Central memory CD8-positive, alpha-beta T cell (primary cell): ENCODE measurements around the gene SVIL.

ENCODE experiments used
- ATAC-seq: fragments of 150-1000 bp; cut with Tn5 transposase; replicated peaks from 2 replicates; pipeline ENCODE4 v1.10.0; 2022; ENCODE audit warnings: mild to moderate bottlenecking, moderate FRiP score, moderate number of reproducible peaks; ENCODE audit not compliant: poor library complexity, severe bottlenecking; ENCODE audit errors: extremely low read depth
- DNase-seq, 2 donors: peaks; one replicate each; pipeline ENCODE4 v3.0.0; 2021; ENCODE audit warnings: low spot score in 2 of 2
- H3K27ac Mint-ChIP-seq: one replicate; pipeline ENCODE4 v1.8.0; 2022; ENCODE audit warnings: low read depth, mild to moderate bottlenecking, moderate library complexity, mixed read lengths
- H3K27me3 Mint-ChIP-seq: one replicate; pipeline ENCODE4 v1.8.0; 2022; ENCODE audit warnings: mixed read lengths
- H3K36me3 Mint-ChIP-seq: one replicate; pipeline ENCODE4 v1.8.0; 2022; ENCODE audit warnings: mild to moderate bottlenecking, moderate library complexity, mixed read lengths; ENCODE audit not compliant: insufficient read depth
- H3K4me1 Mint-ChIP-seq: one replicate; pipeline ENCODE4 v1.8.0; 2022; ENCODE audit warnings: mixed read lengths
- H3K4me3 Mint-ChIP-seq: one replicate; pipeline ENCODE4 v1.8.0; 2022; ENCODE audit warnings: mild to moderate bottlenecking, moderate library complexity, mixed read lengths
- H3K9me3 Mint-ChIP-seq: one replicate; pipeline ENCODE4 v1.8.0; 2022; ENCODE audit warnings: mixed read lengths

Gene SVIL

DNA sequence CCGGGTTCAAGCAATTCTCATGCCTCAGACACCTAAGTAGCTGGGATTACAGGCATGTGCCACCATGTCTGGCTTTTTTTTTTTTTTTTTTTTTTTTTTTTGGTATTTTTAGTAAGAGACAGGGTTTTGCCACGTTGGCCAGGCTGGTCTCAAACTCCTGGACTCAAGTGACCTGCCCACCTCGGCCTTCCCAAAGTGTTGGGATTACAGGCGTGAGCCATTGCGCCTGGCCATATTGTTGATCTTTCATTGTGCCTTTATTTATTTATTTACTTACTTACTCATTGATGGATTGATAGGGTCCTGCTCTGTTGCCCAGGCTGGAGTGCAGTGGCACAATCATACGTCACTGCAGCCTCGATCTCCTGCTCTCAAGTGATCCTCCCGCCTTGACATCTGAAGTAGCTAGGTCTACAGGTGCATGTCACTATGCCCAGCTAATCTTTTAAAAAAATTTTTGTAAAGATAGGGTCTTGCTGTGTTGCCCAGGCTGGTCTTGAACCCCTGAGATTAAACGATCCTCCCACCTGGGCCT is 30.4 kb downstream of the SVIL start:
- Mint-ChIP-seq H3K4me3 (no peak overlapping the region), H3K27me3 (no peaks in the 10 kb centered on the region), H3K9me3 (no peaks in the 10 kb centered on the region), H3K4me1 (peaks cover 4% of the 10 kb centered on the region), H3K36me3 (no peaks in the 10 kb centered on the region), H3K27ac (peak overlapping the region; percentile 55)
- ATAC-seq (no peak), DNase-seq (no peak)

GRCh38 chr10:29603223-29603896 is 31.4 kb downstream of the SVIL start:
- H3K27ac Mint-ChIP-seq: no peak overlapping the region
- H3K4me1 Mint-ChIP-seq: peaks cover 4% of the 10 kb centered on the region
- H3K4me3 Mint-ChIP-seq: no peak overlapping the region
- ATAC-seq (no peak), DNase-seq (no peak)
- no peaks in the 10 kb centered on the region for H3K27me3 Mint-ChIP-seq
- H3K9me3 Mint-ChIP-seq: no peaks in the 10 kb centered on the region
- no peaks in the 10 kb centered on the region for H3K36me3 Mint-ChIP-seq

DNA sequence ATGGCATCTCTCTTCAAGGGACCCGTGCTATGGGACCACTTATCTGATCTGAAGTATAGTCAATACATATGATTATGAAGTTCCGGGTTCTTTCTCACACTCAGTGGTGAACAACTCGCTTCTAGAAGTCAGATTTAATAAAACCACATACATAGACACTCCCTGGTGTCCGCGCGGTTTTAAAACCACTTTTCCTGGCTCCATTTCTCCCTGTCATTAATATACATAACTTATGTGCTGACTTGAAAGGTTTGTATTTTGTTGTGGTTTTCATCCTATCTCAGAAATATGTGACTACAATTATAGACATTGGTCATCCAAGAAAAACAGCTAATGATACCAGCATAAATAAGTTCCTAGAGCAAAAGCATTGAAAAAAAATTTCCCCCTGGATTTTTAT is 34.0 kb downstream of the SVIL start:
- Mint-ChIP-seq H3K4me1 (peaks cover 18% of the 10 kb centered on the region), H3K36me3 (no peaks in the 10 kb centered on the region), H3K9me3 (no peaks in the 10 kb centered on the region), H3K4me3 (no peak overlapping the region), H3K27me3 (no peaks in the 10 kb centered on the region), H3K27ac (no peak overlapping the region)
- no peak for DNase-seq
- no peak for ATAC-seq

GRCh38 chr10:29600067-29600466 is 34.7 kb downstream of the SVIL start:
- no peaks in the 10 kb centered on the region for H3K27me3 Mint-ChIP-seq
- no peaks in the 10 kb centered on the region for H3K9me3 Mint-ChIP-seq
- no peaks in the 10 kb centered on the region for H3K36me3 Mint-ChIP-seq
- ATAC-seq: no peak
- H3K27ac Mint-ChIP-seq: no peak overlapping the region
- peaks cover 16% of the 10 kb centered on the region for H3K4me1 Mint-ChIP-seq
- no peak overlapping the region for H3K4me3 Mint-ChIP-seq
- DNase-seq: no peak

GRCh38 chr10:29598851-29599311 is 35.9 kb downstream of the SVIL start:
- Mint-ChIP-seq H3K4me3 (no peak overlapping the region), H3K27me3 (no peaks in the 10 kb centered on the region), H3K27ac (no peak overlapping the region), H3K9me3 (no peaks in the 10 kb centered on the region), H3K36me3 (no peaks in the 10 kb centered on the region), H3K4me1 (peaks cover 15% of the 10 kb centered on the region)
- ATAC-seq (no peak), DNase-seq (no peak)

DNA sequence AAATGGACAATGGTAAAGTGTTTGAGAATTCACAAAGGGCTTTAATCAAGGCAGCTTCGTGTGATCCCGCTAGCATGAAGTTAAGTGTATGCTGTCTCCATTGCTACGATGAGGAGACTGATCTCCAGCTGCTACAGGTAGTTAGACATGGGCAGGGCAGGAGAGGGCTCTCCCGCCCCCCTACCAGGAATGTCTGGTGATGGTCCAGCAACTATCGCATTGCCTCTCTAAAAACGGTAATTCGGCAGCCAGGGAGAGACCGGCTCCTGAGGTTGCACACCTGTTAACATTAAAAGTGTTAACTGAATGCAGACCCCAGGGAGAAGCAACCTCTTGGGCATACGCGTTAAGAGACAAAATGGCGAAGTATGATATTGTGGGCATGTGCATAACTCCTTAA is 37.9 kb downstream of the SVIL start:
- H3K9me3 Mint-ChIP-seq: no peaks in the 10 kb centered on the region
- ATAC-seq (no peak), DNase-seq (no peak)
- no peaks in the 10 kb centered on the region for H3K27me3 Mint-ChIP-seq
- H3K4me3 Mint-ChIP-seq: no peak overlapping the region
- peaks cover 15% of the 10 kb centered on the region for H3K4me1 Mint-ChIP-seq
- no peaks in the 10 kb centered on the region for H3K36me3 Mint-ChIP-seq
- H3K27ac Mint-ChIP-seq: no peak overlapping the region

- H3K27ac Mint-ChIP-seq: peak overlapping the region; percentile 64
- ATAC-seq (no peak), DNase-seq (no peak)
- H3K9me3 Mint-ChIP-seq: no peaks in the 10 kb centered on the region
- peaks cover 15% of the 10 kb centered on the region for H3K4me1 Mint-ChIP-seq
- H3K27me3 Mint-ChIP-seq: no peaks in the 10 kb centered on the region
- H3K36me3 Mint-ChIP-seq: no peaks in the 10 kb centered on the region
- no peak overlapping the region for H3K4me3 Mint-ChIP-seq
Measured at GRCh38 chr10:29596356-29596755, 38.4 kb downstream of the SVIL start.

DNA sequence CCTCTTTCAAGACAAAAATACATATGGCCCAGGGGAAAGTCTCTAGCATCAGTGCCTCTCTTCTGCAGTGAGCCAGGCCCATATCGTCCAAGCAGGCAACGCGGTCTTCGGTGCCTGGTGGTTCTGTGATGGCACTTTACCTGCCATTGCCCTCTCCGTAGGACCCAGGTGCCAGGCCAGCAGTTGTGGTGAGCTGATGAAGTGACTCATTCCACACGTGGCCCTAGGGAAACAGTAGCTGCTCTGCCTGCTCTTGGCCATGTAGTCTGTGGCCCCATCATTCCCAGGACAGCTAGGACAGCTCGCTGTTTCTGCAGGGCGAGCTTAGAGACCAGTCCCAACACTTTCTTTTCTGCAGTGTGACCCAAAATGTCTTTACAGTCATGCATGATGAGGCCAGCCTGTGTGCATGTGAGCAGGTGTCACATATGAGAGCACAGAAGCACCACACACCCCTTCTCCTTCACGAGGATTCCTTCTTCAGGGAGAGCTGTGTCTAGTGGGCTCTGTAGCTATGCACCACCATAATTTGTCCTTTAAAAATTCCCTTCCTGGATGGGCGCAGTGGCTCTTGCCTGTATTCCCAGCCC is 39.0 kb downstream of the SVIL start:
- Mint-ChIP-seq H3K36me3 (peaks cover under 1% of the 10 kb centered on the region), H3K4me3 (no peak overlapping the region), H3K9me3 (no peaks in the 10 kb centered on the region), H3K4me1 (peaks cover 18% of the 10 kb centered on the region), H3K27me3 (no peaks in the 10 kb centered on the region), H3K27ac (peak overlapping the region; percentile 64)
- ATAC-seq (no peak), DNase-seq (no peak)

DNA sequence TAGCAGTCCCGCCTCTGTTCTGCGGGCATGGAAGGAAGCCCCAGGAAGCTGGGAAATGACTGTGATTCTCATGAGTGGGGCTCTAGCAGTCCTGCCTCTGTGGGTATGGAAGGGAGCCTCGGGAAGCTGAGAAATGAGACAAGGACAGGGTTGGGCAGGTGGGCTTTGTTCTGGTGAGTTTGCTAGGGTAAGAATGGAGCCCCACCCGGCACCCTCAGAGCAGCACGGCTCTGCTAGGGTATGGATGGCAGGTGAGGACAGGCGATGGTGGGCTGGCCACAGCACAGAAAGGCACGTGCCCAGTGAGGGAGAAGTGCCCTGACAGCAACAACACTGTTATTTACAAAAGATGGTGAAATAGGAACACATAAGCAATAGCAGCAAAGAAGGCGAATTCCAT is 39.6 kb downstream of the SVIL start:
- no peak for DNase-seq
- Mint-ChIP-seq H3K36me3 (peaks cover 2% of the 10 kb centered on the region), H3K4me1 (peaks cover 24% of the 10 kb centered on the region), H3K9me3 (no peaks in the 10 kb centered on the region), H3K27ac (no peak overlapping the region), H3K27me3 (no peaks in the 10 kb centered on the region), H3K4me3 (no peak overlapping the region)
- no peak for ATAC-seq

GRCh38 chr10:29591651-29591968 is 43.2 kb downstream of the SVIL start:
- Mint-ChIP-seq H3K4me1 (peaks cover 20% of the 10 kb centered on the region), H3K4me3 (no peak overlapping the region), H3K27me3 (no peaks in the 10 kb centered on the region), H3K9me3 (no peaks in the 10 kb centered on the region), H3K27ac (no peak overlapping the region), H3K36me3 (peaks cover 2% of the 10 kb centered on the region)
- DNase-seq: no peak
- ATAC-seq: no peak

- ATAC-seq: no peak
- Mint-ChIP-seq H3K27ac (no peak overlapping the region), H3K4me3 (no peak overlapping the region), H3K27me3 (no peaks in the 10 kb centered on the region), H3K4me1 (peaks cover 15% of the 10 kb centered on the region), H3K36me3 (peaks cover 2% of the 10 kb centered on the region), H3K9me3 (no peaks in the 10 kb centered on the region)
- no peak for DNase-seq
Measured at GRCh38 chr10:29590915-29591650, 43.7 kb downstream of the SVIL start.

DNA sequence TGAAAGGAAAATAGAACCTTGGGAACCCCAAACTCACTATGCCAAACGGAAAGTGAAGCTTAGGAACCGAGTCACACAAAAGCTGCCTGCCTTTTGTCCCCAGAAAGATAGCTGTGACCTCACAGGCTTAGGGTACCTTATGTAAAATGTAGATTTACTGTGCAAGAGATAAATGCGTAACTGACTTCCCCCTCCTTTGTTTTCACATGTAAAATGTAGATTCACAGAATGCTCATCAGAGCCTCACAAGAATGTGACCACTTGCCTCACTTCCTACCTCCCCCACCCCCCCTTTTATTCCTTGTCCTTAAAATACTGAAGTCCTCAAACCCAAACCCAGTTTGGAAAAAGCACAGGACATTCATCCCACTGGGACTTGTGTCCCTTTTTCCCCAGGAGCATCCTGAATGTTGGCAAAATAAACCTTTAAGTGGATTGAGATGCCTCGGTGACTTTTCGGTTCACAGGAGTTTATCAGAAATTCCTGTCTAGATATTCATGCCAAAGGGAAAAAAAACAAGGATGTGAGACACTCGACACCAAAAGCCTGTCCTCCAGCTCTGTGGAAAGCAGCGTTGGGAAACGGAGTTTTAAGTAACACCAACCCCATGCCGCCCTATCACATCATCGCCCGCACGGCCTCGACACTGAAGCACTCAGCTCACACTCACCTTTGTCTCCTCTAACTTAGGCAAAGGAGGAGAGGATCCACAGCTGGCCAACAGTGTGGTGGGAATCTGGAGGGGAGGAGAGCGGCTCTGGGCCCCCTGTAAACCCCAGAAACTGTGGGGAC is 45.9 kb downstream of the SVIL start:
- ATAC-seq: no peak

More for the DNA sequence above, 45.9 kb downstream of the SVIL start:
- Mint-ChIP-seq H3K4me3 (no peak overlapping the region), H3K9me3 (no peaks in the 10 kb centered on the region), H3K4me1 (peaks cover 15% of the 10 kb centered on the region), H3K36me3 (peaks cover 2% of the 10 kb centered on the region), H3K27me3 (no peaks in the 10 kb centered on the region), H3K27ac (no peak overlapping the region)
- no peak for DNase-seq
